Muscle of leg (tissue), 11 donors: ENCODE data around the gene PHLDB1. TPM values are rescaled to one million over a fixed set of nuclear protein-coding genes. Genes with fewer than 3 reads are reported as not detected.

Experiments
- DNase-seq: peaks from one replicate; pipeline ENCODE4 v3.0.0; 2013
- H3K27ac ChIP-seq: one replicate; pipeline ENCODE4 v1.5.1; 2013; ENCODE audit warnings: mild to moderate bottlenecking, low read length, control low read depth
- H3K27me3 ChIP-seq: one replicate; pipeline ENCODE4 v1.6.1; 2013; ENCODE audit warnings: low read length; ENCODE audit not compliant: control insufficient read depth, insufficient read depth
- H3K36me3 ChIP-seq: one replicate; pipeline ENCODE4 v1.6.1; 2013; ENCODE audit warnings: low read length; ENCODE audit not compliant: control insufficient read depth, insufficient read depth
- H3K4me1 ChIP-seq: one replicate; pipeline ENCODE4 v1.6.1; 2013; ENCODE audit warnings: low read length; ENCODE audit not compliant: control insufficient read depth, insufficient read depth
- H3K4me3 ChIP-seq: one replicate; pipeline ENCODE4 v1.5.1; 2013; ENCODE audit warnings: low read length, control low read depth
- H3K9me3 ChIP-seq: replicated peaks from 2 replicates; pipeline ENCODE4 v1.6.1; 2013; ENCODE audit warnings: low read depth, low read length; ENCODE audit not compliant: control insufficient read depth
- WGBS: methylation state at CpG from one replicate; pipeline ENCODE4 v1.1.5; 2013; ENCODE audit warnings: missing lambda C conversion rate; ENCODE audit not compliant: insufficient coverage; 5-methylcytosine and 5-hydroxymethylcytosine counted together
- polyA plus RNA-seq, 8 donors: library from polyadenylated mRNA; unstranded; fragments of 120-200 nt; gene quantifications; one replicate each; pipeline versions ENCODE4 v1.2.1 to v1.2.3, GENCODE V29; 2013; ENCODE audit warnings: inconsistent platforms in 1 of 8, low replicate concordance in 1 of 8; ENCODE audit not compliant: insufficient read length in 8 of 8, insufficient read depth in 1 of 8
- total RNA-seq: library from RNA; stranded (reverse); fragments of 120-200 nt; gene quantifications from one replicate; pipeline ENCODE4 v1.2.4, GENCODE V29; 2013

Gene PHLDB1
- total and polyA plus RNA-seq, 9 donors: 52.5 to 125 (median 94.5) TPM

DNA sequence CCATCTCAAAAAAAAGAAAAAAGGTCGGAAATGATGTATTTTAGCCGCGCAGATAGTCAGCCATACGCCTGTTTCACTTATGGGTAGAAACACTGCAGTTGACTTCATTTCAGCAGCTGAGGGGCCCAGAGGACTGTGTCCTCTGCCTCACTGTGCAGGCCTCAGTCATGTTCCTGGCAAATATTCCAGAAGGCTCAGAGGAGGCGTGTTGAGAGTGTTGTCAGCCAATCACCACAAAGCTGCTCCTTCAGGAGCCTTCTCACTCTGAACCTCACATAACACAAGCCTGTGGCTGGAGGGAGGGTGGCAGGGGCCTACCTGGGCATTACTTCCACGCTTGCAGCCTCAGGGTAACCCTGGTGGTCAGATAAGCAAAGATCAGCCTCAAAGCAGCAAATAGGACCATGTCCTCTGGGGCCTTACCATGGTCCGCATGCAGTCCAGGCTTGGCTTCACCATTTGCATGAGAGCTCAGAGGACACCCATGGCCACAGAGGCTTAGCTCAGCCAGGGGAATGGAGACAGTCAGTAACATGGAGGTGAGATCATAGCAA is 89.3 kb downstream of the PHLDB1 start:
- H3K36me3 ChIP-seq: no peaks in the 10 kb centered on the region
- 58% methylated on average over 4 of the region's 7 CpGs for WGBS
- peak; percentile 30 for DNase-seq
- peaks cover 3% of the 10 kb centered on the region for H3K4me1 ChIP-seq
- no peak overlapping the region for H3K4me3 ChIP-seq
- no peak overlapping the region for H3K27ac ChIP-seq
- no peaks in the 10 kb centered on the region for H3K27me3 ChIP-seq
- H3K9me3 ChIP-seq: peaks cover 4% of the 10 kb centered on the region

DNA sequence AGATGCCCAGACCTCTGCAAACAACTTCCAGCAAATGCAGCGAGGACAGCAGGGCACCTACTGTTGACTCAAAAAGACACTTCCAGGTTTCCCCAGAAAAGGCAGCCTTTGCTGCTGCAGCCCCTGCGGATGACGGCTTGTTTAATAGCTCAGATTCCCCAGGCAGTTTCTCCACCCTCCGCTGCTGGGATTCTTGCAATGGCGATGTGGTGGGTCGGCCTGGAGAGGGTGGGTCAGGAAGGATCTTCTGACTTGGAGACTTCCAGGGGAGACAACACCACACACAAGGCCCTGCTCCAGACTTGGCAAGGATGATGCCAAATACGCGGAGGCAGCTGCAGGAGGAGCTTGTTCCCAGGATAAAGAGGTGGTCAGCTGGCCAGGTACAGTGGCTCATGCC is 89.9 kb downstream of the PHLDB1 start:
- DNase-seq: no peak
- peaks cover 1% of the 10 kb centered on the region for H3K4me1 ChIP-seq
- no peak overlapping the region for H3K27ac ChIP-seq
- no peaks in the 10 kb centered on the region for H3K36me3 ChIP-seq
- H3K9me3 ChIP-seq: peaks cover 4% of the 10 kb centered on the region
- no peaks in the 10 kb centered on the region for H3K27me3 ChIP-seq
- no peak overlapping the region for H3K4me3 ChIP-seq
- 42% methylated on average over 5 of the region's 8 CpGs for WGBS

DNA sequence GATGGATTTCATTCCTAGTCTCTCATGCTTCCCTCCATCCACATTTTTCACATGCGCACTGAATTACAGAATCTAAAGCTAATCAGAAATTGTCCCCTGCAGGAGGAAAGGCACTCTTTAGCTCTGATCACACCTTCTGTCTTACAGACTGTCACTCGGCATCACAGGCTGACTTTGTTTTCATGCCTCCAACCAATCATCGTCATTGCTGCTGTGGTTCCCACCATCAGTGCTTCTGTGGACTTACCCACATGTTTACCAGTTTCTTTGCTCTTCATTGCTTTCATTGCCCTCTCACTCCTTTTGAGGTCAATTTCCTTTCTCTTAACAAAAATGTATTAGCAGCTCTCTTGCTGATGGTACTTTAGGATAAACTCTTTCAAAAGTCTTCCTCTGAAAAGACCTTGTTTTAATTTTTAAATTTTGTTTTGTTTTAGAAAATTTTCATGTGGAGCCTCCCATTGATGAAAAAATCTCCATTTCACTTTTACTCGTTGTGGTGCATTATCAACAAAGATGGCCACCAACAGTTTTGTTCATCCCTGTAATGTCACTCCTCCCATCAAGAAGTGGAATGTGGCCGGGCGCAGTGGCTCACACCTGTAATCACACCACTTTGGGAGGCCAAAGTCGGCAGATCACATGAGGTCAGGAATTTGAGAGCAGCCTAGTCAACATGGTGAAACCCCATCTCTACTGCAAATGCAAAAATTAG is 92.2 kb downstream of the PHLDB1 start:
- Histone ChIP-seq H3K27ac (no peak overlapping the region), H3K4me1 (no peaks in the 10 kb centered on the region), H3K4me3 (no peak overlapping the region), H3K27me3 (no peaks in the 10 kb centered on the region), H3K9me3 (peaks cover 4% of the 10 kb centered on the region), H3K36me3 (no peaks in the 10 kb centered on the region)
- DNase-seq: no peak
- 84% methylated on average over 4 of the region's 7 CpGs for WGBS

DNA sequence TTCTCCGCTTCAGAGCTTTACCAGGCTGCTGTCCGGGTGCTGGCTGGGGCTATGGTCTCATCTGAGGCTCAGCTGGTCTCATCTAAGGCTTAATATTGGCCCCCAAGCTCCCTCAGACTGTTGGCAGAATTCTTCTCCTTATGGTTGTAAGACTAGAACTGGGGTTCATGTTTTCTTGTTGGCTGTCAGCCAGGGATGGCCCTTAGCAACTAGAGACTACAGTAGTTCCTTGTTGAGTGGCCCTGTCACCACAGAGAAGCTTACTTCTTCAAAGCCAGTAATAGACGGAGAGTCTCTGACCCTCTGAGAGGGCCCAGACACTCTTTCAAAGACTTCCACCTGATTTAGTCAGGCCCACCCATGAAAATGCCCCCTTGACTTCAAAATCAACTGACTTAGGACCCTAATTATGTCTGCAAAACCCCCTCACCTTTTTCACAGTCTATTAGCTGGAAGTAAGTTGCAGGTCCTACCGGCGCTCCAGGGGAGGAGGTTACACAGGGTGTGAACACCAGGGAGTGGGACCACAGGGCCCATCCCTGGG is 96.2 kb downstream of the PHLDB1 start:
- Histone ChIP-seq H3K27ac (no peak overlapping the region), H3K4me3 (no peak overlapping the region), H3K9me3 (peaks cover 4% of the 10 kb centered on the region), H3K4me1 (no peaks in the 10 kb centered on the region), H3K36me3 (no peaks in the 10 kb centered on the region), H3K27me3 (no peaks in the 10 kb centered on the region)
- no CpG with 5 or more reads among the region's 5 CpGs for WGBS
- DNase-seq: peak; percentile 73

DNA sequence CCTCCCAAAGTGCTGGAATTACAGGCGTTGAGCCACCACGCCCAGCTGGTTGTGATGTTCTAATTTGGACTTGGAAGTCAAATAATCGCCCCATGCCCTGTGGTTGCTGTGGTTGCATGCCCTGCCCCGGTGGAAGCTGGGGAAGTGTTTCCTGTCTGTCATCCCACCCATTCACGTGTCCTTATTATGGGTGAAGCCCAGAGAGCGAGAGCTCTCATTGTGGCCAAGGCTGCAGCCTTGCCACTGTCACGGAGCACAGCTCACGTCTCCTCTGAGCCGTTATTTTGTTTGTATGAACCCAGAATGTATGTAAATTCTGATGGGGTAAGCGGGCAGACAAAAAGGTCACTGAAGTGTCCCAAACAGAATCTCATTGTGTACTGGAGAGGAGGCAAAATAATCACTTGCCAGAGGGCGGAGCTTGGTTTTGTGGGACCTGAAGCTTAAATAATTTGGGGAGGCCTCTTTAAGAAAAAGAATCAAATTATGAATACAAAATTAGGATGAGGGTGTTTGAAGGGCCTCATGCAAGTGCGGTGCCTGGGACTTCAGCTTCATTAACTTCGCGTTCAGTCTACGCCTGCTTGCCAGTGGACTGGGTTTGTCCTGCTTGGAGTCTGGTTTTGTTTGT is 97.8 kb downstream of the PHLDB1 start:
- WGBS: 76% methylated on average over 13 of the region's 15 CpGs
- DNase-seq: no peak
- H3K27ac ChIP-seq: no peak overlapping the region
- H3K27me3 ChIP-seq: no peaks in the 10 kb centered on the region
- H3K4me3 ChIP-seq: no peak overlapping the region
- peaks cover 4% of the 10 kb centered on the region for H3K9me3 ChIP-seq
- no peaks in the 10 kb centered on the region for H3K36me3 ChIP-seq
- no peaks in the 10 kb centered on the region for H3K4me1 ChIP-seq

DNA sequence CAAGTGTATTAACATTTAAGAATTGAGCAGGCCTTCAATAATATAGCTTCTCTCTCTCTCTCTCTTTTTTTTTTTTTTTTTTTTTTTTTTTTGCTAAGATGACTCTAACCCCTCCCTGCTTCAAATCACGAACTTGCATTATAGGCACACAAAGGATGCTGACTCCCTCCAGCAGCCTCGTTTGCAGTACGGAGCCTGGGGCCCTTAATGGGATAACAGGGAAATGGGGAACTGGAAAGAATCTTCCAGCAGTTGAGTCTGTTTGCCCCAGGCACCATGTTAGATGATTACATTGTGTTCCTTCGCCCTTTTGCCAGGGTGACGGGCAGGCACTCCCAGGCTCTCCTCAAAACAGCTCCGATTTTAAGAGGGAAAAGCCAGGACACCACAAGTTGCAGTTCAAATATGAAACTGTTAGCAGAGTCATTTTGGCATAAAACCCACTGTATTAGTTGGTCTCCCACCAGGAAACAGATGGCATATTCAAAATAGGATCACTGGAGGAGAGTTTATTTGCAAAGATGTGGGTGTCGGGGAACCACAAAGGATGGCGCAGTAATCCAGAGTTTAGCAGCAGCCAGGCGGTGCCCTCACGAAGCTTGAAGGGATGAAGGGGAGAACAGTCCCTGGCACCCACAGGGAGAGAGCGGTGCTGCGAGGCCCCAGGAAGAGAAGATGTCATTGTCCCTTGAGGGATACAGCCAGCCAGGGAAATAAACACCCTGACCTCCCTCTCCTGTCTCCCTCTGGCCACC is 98.6 kb downstream of the PHLDB1 start:
- Histone ChIP-seq H3K27ac (no peak overlapping the region), H3K4me1 (no peaks in the 10 kb centered on the region), H3K9me3 (no peaks in the 10 kb centered on the region), H3K36me3 (no peaks in the 10 kb centered on the region), H3K27me3 (no peaks in the 10 kb centered on the region), H3K4me3 (no peak overlapping the region)
- peak; percentile 55 for DNase-seq
- WGBS: 72% methylated on average over 8 of the region's 12 CpGs

DNA sequence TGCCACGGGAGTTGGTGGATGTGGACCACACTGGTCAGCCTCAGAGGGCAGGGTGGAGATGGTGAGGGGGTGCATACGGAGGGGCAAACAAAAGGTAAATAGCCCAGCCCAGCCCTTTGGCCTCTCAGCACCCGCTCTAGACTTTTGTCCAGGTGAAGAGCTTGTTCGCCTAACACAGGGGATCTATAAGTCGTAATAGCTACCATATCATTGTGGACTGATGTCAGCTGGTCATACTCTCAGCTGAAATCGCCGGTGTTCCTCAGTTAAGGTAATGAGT is 99.1 kb downstream of the PHLDB1 start:
- no peaks in the 10 kb centered on the region for H3K4me1 ChIP-seq
- H3K27me3 ChIP-seq: no peaks in the 10 kb centered on the region
- H3K27ac ChIP-seq: no peak overlapping the region
- no peaks in the 10 kb centered on the region for H3K36me3 ChIP-seq
- 90% methylated on average over 4 of the region's 7 CpGs for WGBS
- H3K9me3 ChIP-seq: no peaks in the 10 kb centered on the region
- no peak overlapping the region for H3K4me3 ChIP-seq
- no peak for DNase-seq

Other genes starting within 250 kb of the PHLDB1 start
- 27.3 TPM for gene UBE4A, start 248.0 kb upstream of the PHLDB1 start, total RNA-seq
- 10 to 100 TPM; 15.5 to 23.6 (median 18.3) TPM for gene UBE4A, start 248.0 kb upstream of the PHLDB1 start, polyA plus RNA-seq
- 256 TPM for gene ATP5MG, start 206.0 kb upstream of the PHLDB1 start, total RNA-seq
- 100 to 1,000 TPM; 384 to 442 (median 421) TPM for gene ATP5MG, start 206.0 kb upstream of the PHLDB1 start, polyA plus RNA-seq
- gene KMT2A, start 171.1 kb upstream of the PHLDB1 start, total RNA-seq: 27.2 TPM
- 10 to 100 TPM; 20.9 to 32.0 (median 26.3) TPM for gene KMT2A, start 171.1 kb upstream of the PHLDB1 start, polyA plus RNA-seq
- 1.1 TPM for gene TTC36, start 80.1 kb upstream of the PHLDB1 start, total RNA-seq
- 1 to 10 TPM; 1.2 to 3.2 (median 2.3) TPM for gene TTC36, start 80.1 kb upstream of the PHLDB1 start, polyA plus RNA-seq
- gene TMEM25, start 76.4 kb upstream of the PHLDB1 start, total RNA-seq: 14.2 TPM
- gene TMEM25, start 76.4 kb upstream of the PHLDB1 start, polyA plus RNA-seq: 10 to 100 TPM; 15.3 to 22.0 (median 16.5) TPM
- gene IFT46, start 41.7 kb upstream of the PHLDB1 start, total RNA-seq: 19.9 TPM
- 10 to 100 TPM; 13.7 to 22.2 (median 19.1) TPM for gene IFT46, start 41.7 kb upstream of the PHLDB1 start, polyA plus RNA-seq
- gene ARCN1, start 35.2 kb upstream of the PHLDB1 start, total RNA-seq: 86.4 TPM
- 100 to 1,000 TPM; 113 to 182 (median 134) TPM for gene ARCN1, start 35.2 kb upstream of the PHLDB1 start, polyA plus RNA-seq
- gene TREH, start 72.0 kb downstream of the PHLDB1 start, total RNA-seq: under 0.01 TPM
- 1 to 10 TPM in 2 of 8 donors, under 1 TPM in 6; 0.11 to 5.6 (median 0.22) TPM for gene TREH, start 72.0 kb downstream of the PHLDB1 start, polyA plus RNA-seq
- 91.4 TPM for gene DDX6, start 183.5 kb downstream of the PHLDB1 start, total RNA-seq
- 10 to 100 TPM; 56.4 to 89.3 (median 70.5) TPM for gene DDX6, start 183.5 kb downstream of the PHLDB1 start, polyA plus RNA-seq